CD4-positive, alpha-beta T cell (primary cell): ENCODE measurements around the gene HRG. TPM values are rescaled to one million over a fixed set of nuclear protein-coding genes. Genes with fewer than 3 reads are reported as not detected.
"Not testable (repeated sequence)": the region's sequence is repeated elsewhere in the genome, so short reads cannot be mapped to it uniquely, and the experiment has no call there.

Experiments used
- ATAC-seq: fragments of 200-7000 bp; cut with Tn5 transposase; one replicate; pipeline ENCODE4 v1.10.0; 2022; ENCODE audit warnings: mild to moderate bottlenecking; ENCODE audit not compliant: poor library complexity
- CTCF ChIA-PET: fragments of 350-600 bp; sonication (Branson Sonifier 250); formaldehyde crosslinking; loops from one replicate; lab custom pipeline; 2021; ENCODE audit warnings: antibody characterized with exemption, inconsistent platforms; lab: Charles Lee
- POLR2A ChIA-PET: fragments of 350-600 bp; sonication (Branson Sonifier 250); formaldehyde crosslinking; loops from one replicate; lab custom pipeline; 2021; ENCODE audit warnings: antibody characterized with exemption, inconsistent platforms; lab: Charles Lee
- DNase-seq, 14 experiments: peaks; one replicate each; pipeline ENCODE4 v3.0.0-alpha.2; 2013 to 2020; ENCODE audit warnings: mixed read lengths in 2 of 14
- H3K27ac ChIP-seq, 2 donors: one replicate each; pipeline versions ENCODE4 v1.5.1 to v1.7.0; 2013; ENCODE audit warnings: low read length in 2 of 2, low read depth in 1 of 2, mild to moderate bottlenecking in 1 of 2
- H3K27me3 ChIP-seq, 2 experiments: 1 replicate in 1 of 2; 2 replicates in 1 of 2; pipeline versions ENCODE4 v1.6.1 to v1.7.0; 2013; ENCODE audit warnings: low read length in 2 of 2, control low read depth in 1 of 2, mild to moderate bottlenecking in 1 of 2, moderate library complexity in 1 of 2; ENCODE audit not compliant: insufficient read depth in 2 of 2, control insufficient read depth in 1 of 2
- H3K36me3 ChIP-seq: one replicate; pipeline ENCODE4 v1.6.1; 2013; ENCODE audit warnings: low read length, control low read depth; ENCODE audit not compliant: insufficient read depth
- H3K4me1 ChIP-seq: one replicate; pipeline ENCODE4 v1.6.1; 2013; ENCODE audit warnings: low read length, control low read depth; ENCODE audit not compliant: insufficient read depth
- H3K4me3 ChIP-seq: one replicate; pipeline ENCODE4 v1.5.1; 2013; ENCODE audit warnings: mild to moderate bottlenecking, low read length, moderate library complexity
- H3K9me3 ChIP-seq, 2 experiments: 1 replicate in 1 of 2; 2 replicates in 1 of 2; pipeline versions ENCODE4 v1.6.1 to v1.7.0; 2013; ENCODE audit warnings: low read length in 2 of 2, mild to moderate bottlenecking in 2 of 2, control low read depth in 1 of 2, moderate library complexity in 1 of 2; ENCODE audit not compliant: control insufficient read depth in 1 of 2, insufficient read depth in 1 of 2
- H3K27ac Mint-ChIP-seq: one replicate; pipeline ENCODE4 v1.8.0; 2020; ENCODE audit warnings: mixed read lengths
- H3K27me3 Mint-ChIP-seq: one replicate; pipeline ENCODE4 v1.8.0; 2021; ENCODE audit warnings: mixed read lengths
- H3K36me3 Mint-ChIP-seq: one replicate; pipeline ENCODE4 v1.8.0; 2021; ENCODE audit warnings: low read depth, mixed read lengths
- H3K4me1 Mint-ChIP-seq: one replicate; pipeline ENCODE4 v1.8.0; 2021; ENCODE audit warnings: low read depth, mixed read lengths
- H3K4me3 Mint-ChIP-seq: one replicate; pipeline ENCODE4 v1.8.0; 2020; ENCODE audit warnings: mild to moderate bottlenecking, mixed read lengths
- H3K9me3 Mint-ChIP-seq: one replicate; pipeline ENCODE4 v1.8.0; 2020; ENCODE audit warnings: mixed read lengths
- intact Hi-C, 2 experiments: fragments of 100-400 bp; cut with DNase I in 1 of 2; cut with micrococcal nuclease in 1 of 2; formaldehyde crosslinking; loops; one replicate each; pipeline versions ENCODE4 v1.15.1 to v1.9.0; 2023 to 2025; cut with DNase I, micrococcal nuclease
- total RNA-seq, 174 experiments: library from RNA in 2 of 174; stranded (reverse) in 2 of 174; gene quantifications; one replicate each; pipeline ENCODE4 v1.2.3 and lab custom pipeline; 2021 to 2026
- TF ChIP-seq, protein P1 (sequence below): fragments of 200-600 bp; IDR thresholded peaks from one replicate; pipeline ENCODE4 v1.8.0; 2022; ENCODE audit warnings: antibody characterized with exemption, mild to moderate bottlenecking

Gene HRG
- total RNA-seq, 2 experiments from 2014 or later: not detected

DNA sequence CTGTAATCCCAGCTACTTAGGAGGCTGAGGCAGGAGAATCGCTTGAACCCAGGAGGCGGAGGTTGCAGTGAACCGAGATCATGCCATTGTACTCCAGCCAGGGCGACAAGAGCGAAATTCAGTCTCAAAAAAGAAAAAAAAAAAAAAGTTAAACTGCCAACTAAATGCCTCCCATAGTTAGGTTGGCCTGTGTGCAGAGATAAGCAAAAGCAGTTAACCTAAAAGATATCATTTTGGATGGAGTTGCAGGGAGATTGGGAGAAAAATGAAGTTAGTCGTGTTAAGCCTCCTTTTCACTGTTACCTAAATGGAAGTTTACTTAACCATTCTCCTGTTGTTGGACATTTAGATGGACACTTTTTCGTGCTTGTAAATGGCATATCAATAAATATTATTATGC lies 37.1 kb upstream of the HRG start:
- ChIA-PET POLR2A (no interaction called here), CTCF (no interaction called here)
- H3K27me3 ChIP-seq: peaks cover 0 to 4% of the 10 kb centered on the region in 2 experiments
- no peak for DNase-seq
- H3K4me3 ChIP-seq: no peak overlapping the region
- H3K9me3 Mint-ChIP-seq: no peaks in the 10 kb centered on the region
- TF ChIP-seq, protein P1, sequence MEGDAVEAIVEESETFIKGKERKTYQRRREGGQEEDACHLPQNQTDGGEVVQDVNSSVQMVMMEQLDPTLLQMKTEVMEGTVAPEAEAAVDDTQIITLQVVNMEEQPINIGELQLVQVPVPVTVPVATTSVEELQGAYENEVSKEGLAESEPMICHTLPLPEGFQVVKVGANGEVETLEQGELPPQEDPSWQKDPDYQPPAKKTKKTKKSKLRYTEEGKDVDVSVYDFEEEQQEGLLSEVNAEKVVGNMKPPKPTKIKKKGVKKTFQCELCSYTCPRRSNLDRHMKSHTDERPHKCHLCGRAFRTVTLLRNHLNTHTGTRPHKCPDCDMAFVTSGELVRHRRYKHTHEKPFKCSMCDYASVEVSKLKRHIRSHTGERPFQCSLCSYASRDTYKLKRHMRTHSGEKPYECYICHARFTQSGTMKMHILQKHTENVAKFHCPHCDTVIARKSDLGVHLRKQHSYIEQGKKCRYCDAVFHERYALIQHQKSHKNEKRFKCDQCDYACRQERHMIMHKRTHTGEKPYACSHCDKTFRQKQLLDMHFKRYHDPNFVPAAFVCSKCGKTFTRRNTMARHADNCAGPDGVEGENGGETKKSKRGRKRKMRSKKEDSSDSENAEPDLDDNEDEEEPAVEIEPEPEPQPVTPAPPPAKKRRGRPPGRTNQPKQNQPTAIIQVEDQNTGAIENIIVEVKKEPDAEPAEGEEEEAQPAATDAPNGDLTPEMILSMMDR: no peak
- intact Hi-C loops: no loop called here
- no peaks in the 10 kb centered on the region for H3K4me1 ChIP-seq
- no peaks in the 10 kb centered on the region for H3K36me3 ChIP-seq
- H3K27me3 Mint-ChIP-seq: peaks cover 10% of the 10 kb centered on the region
- no peaks in the 10 kb centered on the region for H3K9me3 ChIP-seq
- no peak overlapping the region for H3K27ac ChIP-seq
- no peaks in the 10 kb centered on the region for H3K36me3 Mint-ChIP-seq
- no peak overlapping the region for H3K27ac Mint-ChIP-seq
- no peaks in the 10 kb centered on the region for H3K4me1 Mint-ChIP-seq
- H3K4me3 Mint-ChIP-seq: no peak overlapping the region
- no peak for ATAC-seq

DNA sequence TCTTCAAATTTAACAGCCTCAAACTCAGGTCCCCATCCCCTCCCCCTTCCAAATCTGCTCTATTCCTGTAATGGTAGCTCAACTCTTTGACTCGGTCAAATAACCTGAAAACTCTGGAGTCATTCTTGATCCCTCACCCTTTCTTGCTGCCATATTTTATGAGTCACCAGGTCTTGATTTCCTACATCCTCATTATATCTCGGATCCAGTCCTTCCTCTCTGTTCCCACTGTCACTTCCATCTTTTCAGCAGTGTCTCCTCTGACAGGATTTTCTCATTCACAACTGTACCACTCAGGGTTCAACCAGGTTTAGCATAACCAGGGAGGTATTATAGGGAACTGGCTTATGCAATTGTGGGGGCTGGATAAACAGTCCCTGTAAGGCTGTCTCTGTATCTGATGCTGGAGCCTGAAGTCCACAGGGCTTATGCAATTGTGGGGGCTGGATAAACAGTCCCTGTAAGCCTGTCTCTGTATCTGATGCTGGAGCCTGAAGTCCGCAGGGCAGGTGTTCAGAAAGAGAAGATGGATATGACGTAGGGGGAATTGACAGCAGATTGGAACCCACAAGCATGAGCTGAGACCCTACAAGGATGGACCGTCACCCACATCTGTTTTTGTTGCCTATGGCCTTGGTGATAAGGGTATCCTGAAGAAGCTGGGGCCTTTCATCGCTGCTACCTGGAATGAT lies 34.7 kb upstream of the HRG start:
- H3K4me1 Mint-ChIP-seq: no peaks in the 10 kb centered on the region
- CTCF ChIA-PET: no interaction called here
- Histone ChIP-seq H3K4me1 (no peaks in the 10 kb centered on the region), H3K36me3 (no peaks in the 10 kb centered on the region), H3K9me3 (no peaks in the 10 kb centered on the region), H3K4me3 (no peak overlapping the region), H3K27me3 (peaks cover 0 to 4% of the 10 kb centered on the region in 2 experiments), H3K27ac (no peak overlapping the region)
- no peak for DNase-seq
- no peaks in the 10 kb centered on the region for H3K9me3 Mint-ChIP-seq
- no peak for ATAC-seq
- H3K36me3 Mint-ChIP-seq: no peaks in the 10 kb centered on the region
- intact Hi-C loops: no loop called here
- H3K27ac Mint-ChIP-seq: no peak overlapping the region
- POLR2A ChIA-PET: interaction anchor here (1.7 kb wide), 1 partner anchor 14 kb away, joined by 4 read pairs; no protein-coding TSS in a partner anchor
- H3K4me3 Mint-ChIP-seq: no peak overlapping the region
- peaks cover 10% of the 10 kb centered on the region for H3K27me3 Mint-ChIP-seq
- TF ChIP-seq, protein P1: no peak

DNA sequence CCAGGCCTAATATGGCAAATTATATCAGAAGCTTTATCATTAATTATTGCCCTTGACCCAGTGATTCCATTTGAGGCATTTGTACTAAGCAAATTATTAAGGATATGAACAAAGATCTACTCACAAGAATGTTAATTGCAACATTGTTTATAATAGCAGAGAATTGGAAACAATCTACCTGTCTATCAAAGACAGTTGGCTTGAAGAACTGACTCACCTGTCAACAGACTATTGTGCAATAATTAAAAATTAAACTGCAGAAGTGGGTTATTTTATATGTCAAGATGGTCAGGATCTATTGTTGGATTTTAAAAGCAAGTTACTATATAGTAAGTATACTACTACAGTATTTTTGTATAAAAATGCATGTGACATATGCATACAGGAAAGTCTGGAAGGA lies 32.3 kb upstream of the HRG start:
- Mint-ChIP-seq H3K4me1 (no peaks in the 10 kb centered on the region), H3K27me3 (peaks cover 18% of the 10 kb centered on the region), H3K36me3 (no peaks in the 10 kb centered on the region), H3K9me3 (no peaks in the 10 kb centered on the region), H3K27ac (no peak overlapping the region), H3K4me3 (no peak overlapping the region)
- ATAC-seq (no peak), DNase-seq (no peak)
- TF ChIP-seq, protein P1: no peak
- Histone ChIP-seq H3K9me3 (no peaks in the 10 kb centered on the region), H3K4me1 (no peaks in the 10 kb centered on the region), H3K4me3 (no peak overlapping the region), H3K27me3 (peaks cover 0 to 2% of the 10 kb centered on the region in 2 experiments), H3K36me3 (no peaks in the 10 kb centered on the region), H3K27ac (no peak overlapping the region)
- ChIA-PET CTCF (no interaction called here), POLR2A (no interaction called here)
- intact Hi-C loops: no loop called here

DNA sequence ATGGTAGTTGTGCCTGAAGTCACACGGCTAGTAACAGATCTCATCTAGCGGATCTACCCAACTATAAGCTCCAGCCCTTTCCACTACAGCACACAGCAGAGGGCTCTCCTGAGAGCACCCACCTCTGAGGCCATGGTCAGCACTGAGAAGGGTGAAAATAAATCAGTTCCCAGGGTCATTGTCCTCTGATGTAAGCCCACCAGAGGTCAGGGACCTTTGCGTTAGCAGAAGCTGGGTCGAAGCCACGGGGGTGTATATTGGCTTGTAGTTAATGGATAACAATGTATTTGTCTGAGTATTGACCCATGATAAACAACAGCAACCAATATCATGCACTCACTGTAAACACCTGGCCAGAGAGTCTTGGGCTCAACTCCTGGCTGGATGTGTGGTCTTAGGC lies 31.6 kb upstream of the HRG start:
- H3K4me1 Mint-ChIP-seq, ATAC-seq, H3K9me3 ChIP-seq, H3K27ac ChIP-seq, H3K27me3 ChIP-seq, POLR2A ChIA-PET, H3K4me1 ChIP-seq, CTCF ChIA-PET, H3K4me3 Mint-ChIP-seq, intact Hi-C loops, H3K36me3 Mint-ChIP-seq, H3K27ac Mint-ChIP-seq, H3K4me3 ChIP-seq, DNase-seq, H3K36me3 ChIP-seq, H3K9me3 Mint-ChIP-seq: not testable (repeated sequence)
- peaks cover 24% of the 10 kb centered on the region for H3K27me3 Mint-ChIP-seq
